Activated CD4-positive, alpha-beta T cell treated with anti-CD3 and anti-CD28 coated beads for 24 hours (primary cell): ENCODE measurements around the gene SHROOM1.

Source experiments
- DNase-seq, 2 donors: peaks; one replicate each; pipeline ENCODE4 v3.0.0-alpha.2; 2020; ENCODE audit warnings: low read depth in 2 of 2

Gene SHROOM1

DNA sequence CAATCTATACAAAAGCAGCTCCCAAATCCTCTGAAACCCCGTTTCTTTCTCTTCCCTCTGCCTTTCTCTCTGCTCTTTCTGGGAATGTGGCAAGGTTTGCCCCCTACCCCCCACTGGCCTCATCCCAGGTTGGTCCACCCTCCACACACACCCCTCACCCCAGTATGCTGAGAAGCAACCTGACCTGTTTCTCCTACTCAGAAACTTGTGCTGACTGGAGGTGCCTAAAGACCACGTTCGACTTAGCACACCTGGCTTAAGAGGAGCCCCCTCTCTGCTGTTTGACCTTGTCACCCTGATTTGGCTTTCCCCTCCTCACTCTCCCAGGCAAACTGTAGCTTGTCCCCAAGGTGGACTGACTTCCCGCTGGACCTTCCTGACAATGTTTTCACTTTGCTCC lies 52.3 kb downstream of the SHROOM1 start:
- no peak for DNase-seq

GRCh38 chr5:132777209-132778069 lies 53.0 kb downstream of the SHROOM1 start, which contains the start of gene SEPTIN8:
SEPTIN8 (minus strand) TSS chr5:132777239; CDS start chr5:132777137, 102 bp downstream.
- DNase-seq, result peak; percentile 3 to 27

- DNase-seq, result no peak
Observed at GRCh38 chr5:132776938-132777208, 53.6 kb downstream of the SHROOM1 start.

- no peak for DNase-seq
Observed at GRCh38 chr5:132776131-132776937, 54.1 kb downstream of the SHROOM1 start.

GRCh38 chr5:132775476-132775961 lies 54.9 kb downstream of the SHROOM1 start:
- DNase-seq, result no peak

GRCh38 chr5:132774896-132775295 lies 55.6 kb downstream of the SHROOM1 start:
- DNase-seq, result no peak

DNA sequence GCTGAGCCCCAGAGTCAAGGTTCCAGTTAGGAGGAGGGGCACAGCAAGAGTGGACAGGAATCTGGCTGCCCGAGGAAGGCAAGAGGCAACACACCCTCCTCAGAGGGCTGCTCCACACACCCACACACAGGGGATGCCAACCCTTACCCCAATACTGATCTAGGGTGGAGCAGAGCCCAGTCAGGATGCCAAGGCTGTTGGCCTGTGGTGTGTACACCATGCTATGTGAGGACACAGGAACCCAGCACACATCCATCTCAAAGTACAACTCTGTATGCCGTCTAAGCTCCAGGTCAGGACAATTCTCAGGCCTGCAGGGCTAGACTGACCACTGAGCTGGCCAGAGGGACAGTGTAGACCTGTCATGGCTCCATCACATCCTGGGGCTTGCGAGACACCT lies 56.0 kb downstream of the SHROOM1 start:
- no peak for DNase-seq

- no peak for DNase-seq
Observed at GRCh38 chr5:132773601-132774355, 56.7 kb downstream of the SHROOM1 start.

DNA sequence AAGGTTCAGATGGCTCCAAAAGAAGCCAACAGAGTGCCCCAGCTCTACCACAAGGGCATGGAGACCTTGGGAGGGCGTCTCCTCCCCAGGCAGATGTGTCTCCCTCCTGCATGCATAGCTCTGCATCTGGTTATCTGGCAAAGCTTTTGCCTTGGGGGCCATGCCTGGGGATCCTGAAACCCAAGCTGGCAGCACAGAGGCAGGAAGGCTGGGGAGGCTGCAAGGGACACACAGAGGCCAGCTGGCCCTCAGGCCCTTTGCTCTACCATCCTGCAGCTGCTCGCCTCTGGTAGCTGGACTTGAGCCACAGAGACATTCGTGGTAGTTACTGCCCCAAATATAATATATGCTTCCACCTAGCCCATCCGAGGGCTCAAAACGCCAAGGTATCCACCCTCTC lies 57.3 kb downstream of the SHROOM1 start:
- DNase-seq, result no peak

- no peak for DNase-seq
Observed at GRCh38 chr5:132772291-132773070, 58.0 kb downstream of the SHROOM1 start.
